Lower leg skin (tissue), 4 donors: ENCODE data around the gene PHPT1. TPM values are rescaled to one million over a fixed set of nuclear protein-coding genes. Genes with fewer than 3 reads are reported as not detected.

Experiments
- DNase-seq, 2 donors: peaks; one replicate each; pipeline ENCODE4 v3.0.0-alpha.2; 2019; ENCODE audit warnings: low spot score in 2 of 2
- H3K4me3 ChIP-seq: fragments of 200-600 bp; sonication (generic); 2 replicates; pipeline ENCODE4 v1.5.1; 2017; ENCODE audit warnings: mild to moderate bottlenecking, low read depth; ENCODE audit not compliant: poor library complexity, severe bottlenecking
- CTCF ChIP-seq, 3 donors: fragments of 450-650 bp; IDR thresholded peaks; one replicate each; pipeline ENCODE4 v1.5.1; 2016; ENCODE audit warnings: antibody characterized with exemption in 3 of 3, mild to moderate bottlenecking in 3 of 3, moderate library complexity in 2 of 3
- POLR2A ChIP-seq, 2 donors: fragments of 450-650 bp; IDR thresholded peaks; one replicate each; pipeline ENCODE4 v1.6.1; 2016 to 2017; ENCODE audit warnings: antibody characterized with exemption in 2 of 2, mild to moderate bottlenecking in 1 of 2, moderate library complexity in 1 of 2
- WGBS, 2 donors: methylation state at CpG; one replicate each; pipeline ENCODE4 v1.1.5; 2018; 5-methylcytosine and 5-hydroxymethylcytosine counted together
- intact Hi-C: fragments of 100-400 bp; cut with DNase I; formaldehyde crosslinking; loops from one replicate; pipeline ENCODE4 v1.15.0; 2023; ENCODE audit warnings: low total_unique reads
- total RNA-seq, 4 donors: library from RNA; depleted of rRNA; stranded (reverse); fragments of >200 nt; gene quantifications; one replicate each; pipeline ENCODE4 v1.1.0, GENCODE V29; 2016

The PHPT1 gene
- total RNA-seq, 4 donors from 2014 or later, result 22.0 to 60.4 (median 48.7) TPM

DNA sequence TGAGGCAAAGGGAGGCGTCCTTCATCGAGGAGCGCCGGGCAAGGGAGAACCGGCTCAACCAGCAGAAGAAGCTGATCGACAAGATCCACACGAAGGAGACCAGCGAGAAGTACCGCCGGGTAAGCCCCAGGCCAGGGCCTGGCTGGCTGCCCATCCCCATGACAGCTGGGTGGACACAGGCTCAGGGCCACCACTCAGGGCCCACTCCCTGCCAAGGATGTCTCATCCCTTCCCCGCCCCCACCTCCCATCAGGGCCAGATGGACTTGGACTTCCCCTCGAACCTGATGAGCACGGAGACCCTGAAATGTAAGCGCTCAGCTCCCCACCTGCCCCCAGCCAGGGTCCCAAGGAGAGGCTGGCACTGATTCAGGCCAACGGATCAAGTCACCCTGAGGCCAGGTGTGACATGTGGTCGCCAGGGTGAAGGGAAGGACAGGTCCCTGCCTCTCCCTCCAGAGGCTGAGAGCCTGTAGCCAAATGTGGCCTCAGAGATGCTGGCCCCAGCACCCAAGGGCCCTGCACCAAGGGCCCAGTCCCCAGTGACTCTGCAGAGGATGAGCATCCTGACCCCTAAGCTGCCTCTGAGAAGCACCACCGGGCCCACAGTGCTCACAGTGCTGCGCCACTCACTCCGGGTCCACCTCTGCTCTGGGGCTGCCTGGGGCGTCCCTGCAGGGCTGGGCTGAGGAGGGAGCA, 44.6 kb upstream of the PHPT1 start:
- DNase-seq, result no peak
- intact Hi-C loops, result no loop called here

GRCh38 chr9:136805207-136805740, 43.9 kb upstream of the PHPT1 start:
- TF ChIP-seq POLR2A (IDR thresholded peaks at IDR 0.05) (no peak), CTCF (IDR thresholded peaks at IDR 0.05) (no peak)
- H3K4me3 ChIP-seq, result no peak overlapping the region
- WGBS, 2 donors, result 88 to 93% methylated on average over 12 of the region's 12 CpGs
- intact Hi-C loops, result no loop called here
- no peak for DNase-seq

More for the DNA sequence above, 44.6 kb upstream of the PHPT1 start:
- no peak overlapping the region for H3K4me3 ChIP-seq
- TF ChIP-seq CTCF (IDR thresholded peaks at IDR 0.05) (no peak), POLR2A (IDR thresholded peaks at IDR 0.05) (no peak)
- 74 to 87% methylated on average over 16 to 19 of the region's 20 CpGs for WGBS, 2 donors

DNA sequence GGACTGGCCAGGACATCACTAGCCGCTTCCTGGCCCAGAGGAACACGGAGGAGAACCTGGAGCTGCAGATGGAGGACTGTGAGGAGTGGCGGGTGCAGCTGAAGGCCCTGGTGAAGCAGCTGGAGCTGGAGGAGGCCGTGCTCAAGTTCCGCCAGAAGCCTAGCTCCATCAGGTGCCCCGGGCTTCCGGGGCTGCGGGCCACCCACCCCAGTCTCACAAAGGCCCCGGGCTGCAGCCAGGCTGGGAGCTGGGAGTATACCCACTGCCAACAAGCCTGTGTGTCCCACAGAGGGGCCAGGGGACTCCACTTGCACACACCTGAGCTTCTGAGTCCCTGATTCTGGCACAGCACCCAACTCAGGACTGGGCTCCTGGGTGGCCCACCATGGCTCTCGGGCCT, 43.1 kb upstream of the PHPT1 start:
- 94 to 98% methylated on average over 10 of the region's 10 CpGs for WGBS, 2 donors
- TF ChIP-seq CTCF (IDR thresholded peaks at IDR 0.05) (no peak), POLR2A (IDR thresholded peaks at IDR 0.05) (no peak)
- H3K4me3 ChIP-seq, result no peak overlapping the region
- no peak for DNase-seq
- intact Hi-C loops, result no loop called here

DNA sequence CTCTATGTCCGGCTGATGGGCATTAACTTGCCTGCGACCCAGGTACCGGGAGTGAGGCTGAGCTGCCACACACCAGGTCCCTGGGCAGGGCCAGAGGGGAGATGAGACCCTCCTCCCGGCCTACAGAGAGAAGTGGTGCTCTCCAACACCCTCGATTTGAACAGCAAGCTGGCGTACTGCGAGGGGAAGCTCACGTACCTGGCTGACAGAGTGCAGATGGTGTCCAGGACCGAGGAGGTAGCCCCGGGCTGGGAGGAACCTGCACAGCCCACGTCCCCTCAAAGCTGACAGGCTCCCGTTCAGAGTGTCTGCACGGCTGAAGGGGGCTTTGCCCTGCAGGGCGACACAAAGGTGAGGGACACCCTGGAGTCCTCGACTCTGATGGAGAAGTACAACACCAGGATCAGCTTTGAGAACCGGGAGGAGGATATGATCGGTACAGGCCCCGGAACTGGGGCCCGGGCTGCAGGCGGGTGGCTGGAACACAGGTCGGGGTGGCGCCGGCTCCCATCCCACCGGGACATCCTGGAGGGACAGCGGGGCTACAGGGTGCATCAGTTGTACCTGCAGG, 42.5 kb upstream of the PHPT1 start:
- intact Hi-C loops, result no loop called here
- H3K4me3 ChIP-seq, result no peak overlapping the region
- TF ChIP-seq POLR2A (IDR thresholded peaks at IDR 0.05) (no peak), CTCF (IDR thresholded peaks at IDR 0.05) (no peak)
- DNase-seq, result no peak
- WGBS, 2 donors, result 53 to 57% methylated on average over 24 to 25 of the region's 25 CpGs

- TF ChIP-seq POLR2A (IDR thresholded peaks at IDR 0.05) (no peak), CTCF (IDR thresholded peaks at IDR 0.05) (no peak)
- intact Hi-C loops, result no loop called here
- WGBS, 2 donors, result 1% methylated on average over 19 to 51 of the region's 96 CpGs
- DNase-seq, result peak in 1 of 2 donors; percentile 94
- peak within 1 kb of the TSS; percentile 97 for H3K4me3 ChIP-seq
Measured at GRCh38 chr9:136807281-136808074, 41.7 kb upstream of the PHPT1 start, which contains the start of gene RABL6. TSS of gene RABL6 (plus strand) at chr9:136807948. CDS start at chr9:136808197, 249 bp downstream.
